ENCODE results near the gene COL4A1. TPM values are rescaled to one million over a fixed set of nuclear protein-coding genes. Genes with fewer than 3 reads are reported as not detected.
A peak's percentile ranks its signal among the peaks of the same experiment; 100 is the strongest.

The COL4A1 gene
- total RNA-seq, 1 donor from 2014 or later = 5,210 TPM

DNA sequence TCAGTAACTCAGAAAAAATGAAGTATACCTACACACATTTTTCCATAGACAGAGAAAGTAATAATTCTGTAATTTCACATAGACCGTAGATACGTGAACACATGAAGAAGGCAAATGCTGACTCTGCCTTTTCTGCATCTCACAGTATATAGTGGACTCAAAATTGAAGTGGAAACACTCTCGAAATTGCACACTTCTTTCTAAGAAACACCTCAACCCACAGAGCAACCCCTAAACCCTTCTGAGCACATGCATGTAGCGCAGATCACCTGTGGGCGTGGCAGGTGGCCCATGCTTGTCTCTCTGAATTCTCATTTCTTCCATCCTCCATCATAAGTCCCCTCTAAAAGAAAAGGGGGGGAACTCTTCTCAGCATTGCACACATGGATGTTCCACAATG is 34.7 kb downstream of the COL4A1 start:
- no peak for DNase-seq (ENCODE audit: low spot score)
- Mint-ChIP-seq H3K4me1 (ENCODE audit: low read depth) (peaks cover 87% of the 10 kb centered on the region), H3K27me3 (ENCODE audit: low read depth) (no peaks in the 10 kb centered on the region), H3K9me3 (ENCODE audit: low read depth) (no peaks in the 10 kb centered on the region), H3K4me3 (ENCODE audit: unreplicated experiment) (no peak overlapping the region), H3K36me3 (ENCODE audit: low read depth) (peaks cover 24% of the 10 kb centered on the region), H3K27ac (ENCODE audit: unreplicated experiment) (peak overlapping the region; percentile 22)
- TF ChIP-seq, protein P1, sequence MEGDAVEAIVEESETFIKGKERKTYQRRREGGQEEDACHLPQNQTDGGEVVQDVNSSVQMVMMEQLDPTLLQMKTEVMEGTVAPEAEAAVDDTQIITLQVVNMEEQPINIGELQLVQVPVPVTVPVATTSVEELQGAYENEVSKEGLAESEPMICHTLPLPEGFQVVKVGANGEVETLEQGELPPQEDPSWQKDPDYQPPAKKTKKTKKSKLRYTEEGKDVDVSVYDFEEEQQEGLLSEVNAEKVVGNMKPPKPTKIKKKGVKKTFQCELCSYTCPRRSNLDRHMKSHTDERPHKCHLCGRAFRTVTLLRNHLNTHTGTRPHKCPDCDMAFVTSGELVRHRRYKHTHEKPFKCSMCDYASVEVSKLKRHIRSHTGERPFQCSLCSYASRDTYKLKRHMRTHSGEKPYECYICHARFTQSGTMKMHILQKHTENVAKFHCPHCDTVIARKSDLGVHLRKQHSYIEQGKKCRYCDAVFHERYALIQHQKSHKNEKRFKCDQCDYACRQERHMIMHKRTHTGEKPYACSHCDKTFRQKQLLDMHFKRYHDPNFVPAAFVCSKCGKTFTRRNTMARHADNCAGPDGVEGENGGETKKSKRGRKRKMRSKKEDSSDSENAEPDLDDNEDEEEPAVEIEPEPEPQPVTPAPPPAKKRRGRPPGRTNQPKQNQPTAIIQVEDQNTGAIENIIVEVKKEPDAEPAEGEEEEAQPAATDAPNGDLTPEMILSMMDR (IDR thresholded peaks at IDR 0.05) = no peak

DNA sequence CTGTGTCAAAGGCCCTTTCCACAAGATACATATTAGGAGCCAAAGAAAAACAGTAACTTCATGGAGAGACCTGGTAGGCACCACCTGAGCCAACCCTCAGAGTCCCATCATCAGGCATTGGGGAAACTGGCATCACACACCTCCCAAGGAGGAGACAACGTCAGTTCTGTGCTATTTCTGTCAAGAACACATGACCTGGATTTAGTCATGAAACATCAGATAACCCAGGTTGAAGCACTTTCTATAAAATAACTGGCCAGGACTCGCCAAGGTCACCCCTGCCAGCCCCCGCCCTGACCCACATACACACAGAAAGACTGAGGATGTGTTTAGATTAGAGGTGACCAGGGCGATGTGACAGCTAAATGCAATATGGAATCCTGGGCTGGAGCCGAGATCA is 35.6 kb downstream of the COL4A1 start:
- TF ChIP-seq, protein P1 (IDR thresholded peaks at IDR 0.05) = no peak
- Mint-ChIP-seq H3K27me3 (ENCODE audit: low read depth) (no peaks in the 10 kb centered on the region), H3K4me1 (ENCODE audit: low read depth) (peaks cover 88% of the 10 kb centered on the region), H3K36me3 (ENCODE audit: low read depth) (peaks cover 24% of the 10 kb centered on the region), H3K27ac (ENCODE audit: unreplicated experiment) (peak overlapping the region; percentile 53), H3K4me3 (ENCODE audit: unreplicated experiment) (no peak overlapping the region), H3K9me3 (ENCODE audit: low read depth) (no peaks in the 10 kb centered on the region)
- DNase-seq (ENCODE audit: low spot score) = no peak

DNA sequence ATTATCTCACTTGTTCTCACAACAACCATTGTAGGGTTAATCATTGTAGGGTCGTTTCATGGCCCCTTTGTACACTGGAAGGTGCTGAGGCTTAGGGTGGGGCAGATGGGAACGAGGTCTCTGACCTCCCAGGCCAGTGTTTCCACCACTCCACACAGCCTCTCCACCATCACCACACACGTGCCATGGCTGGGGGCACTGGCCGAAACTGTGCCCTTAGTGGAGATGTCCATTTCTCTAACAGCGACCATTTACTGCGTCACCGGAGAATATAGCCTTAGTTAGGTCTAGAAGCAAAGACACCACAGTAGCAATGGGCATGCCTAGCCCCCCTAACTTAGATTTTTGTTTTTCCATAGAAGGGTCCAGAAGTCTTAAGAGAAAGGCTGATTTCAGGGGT is 36.5 kb downstream of the COL4A1 start:
- TF ChIP-seq, protein P1 (IDR thresholded peaks at IDR 0.05) = no peak
- Mint-ChIP-seq H3K4me3 (ENCODE audit: unreplicated experiment) (no peak overlapping the region), H3K27me3 (ENCODE audit: low read depth) (no peaks in the 10 kb centered on the region), H3K9me3 (ENCODE audit: low read depth) (no peaks in the 10 kb centered on the region), H3K27ac (ENCODE audit: unreplicated experiment) (peak overlapping the region; percentile 53), H3K36me3 (ENCODE audit: low read depth) (peaks cover 18% of the 10 kb centered on the region), H3K4me1 (ENCODE audit: low read depth) (peaks cover 88% of the 10 kb centered on the region)
- DNase-seq (ENCODE audit: low spot score) = no peak

DNA sequence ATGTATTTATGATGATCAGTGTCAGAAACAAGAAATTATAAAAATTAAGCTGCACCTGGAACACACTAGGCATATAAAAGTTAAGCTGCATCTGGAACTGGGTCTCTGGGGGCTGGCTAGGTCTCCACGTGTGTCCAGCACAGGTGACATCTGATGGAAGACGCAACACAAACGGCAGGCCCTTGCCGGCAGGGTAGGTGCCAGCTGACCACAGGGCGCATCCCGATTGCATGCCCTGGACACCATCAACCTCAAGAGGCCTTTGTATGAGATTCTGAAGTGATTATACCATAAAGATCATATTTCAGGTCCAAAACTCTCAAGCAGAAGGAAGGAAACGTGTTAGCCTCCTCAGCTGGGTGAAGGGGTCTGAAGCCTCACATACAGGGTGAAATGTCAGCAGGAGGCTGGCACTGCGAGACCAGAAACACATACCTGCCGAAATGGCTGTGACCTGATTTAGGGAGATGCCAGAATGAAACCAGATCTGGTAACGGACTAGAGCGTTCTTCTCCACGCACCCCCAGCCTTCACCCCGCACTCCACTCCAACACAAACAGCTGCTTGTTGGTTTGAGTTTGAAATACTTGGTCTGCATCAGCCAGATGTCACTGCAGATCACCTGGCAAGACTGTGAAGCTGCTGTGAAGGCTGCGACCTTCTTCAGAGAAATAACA is 37.3 kb downstream of the COL4A1 start:
- Mint-ChIP-seq H3K27me3 (ENCODE audit: low read depth) (no peaks in the 10 kb centered on the region), H3K4me1 (ENCODE audit: low read depth) (peaks cover 89% of the 10 kb centered on the region), H3K4me3 (ENCODE audit: unreplicated experiment) (no peak overlapping the region), H3K27ac (ENCODE audit: unreplicated experiment) (peak overlapping the region; percentile 59), H3K36me3 (ENCODE audit: low read depth) (peaks cover 20% of the 10 kb centered on the region), H3K9me3 (ENCODE audit: low read depth) (no peaks in the 10 kb centered on the region)
- TF ChIP-seq, protein P1 (IDR thresholded peaks at IDR 0.05) = no peak
- no peak for DNase-seq (ENCODE audit: low spot score)

DNA sequence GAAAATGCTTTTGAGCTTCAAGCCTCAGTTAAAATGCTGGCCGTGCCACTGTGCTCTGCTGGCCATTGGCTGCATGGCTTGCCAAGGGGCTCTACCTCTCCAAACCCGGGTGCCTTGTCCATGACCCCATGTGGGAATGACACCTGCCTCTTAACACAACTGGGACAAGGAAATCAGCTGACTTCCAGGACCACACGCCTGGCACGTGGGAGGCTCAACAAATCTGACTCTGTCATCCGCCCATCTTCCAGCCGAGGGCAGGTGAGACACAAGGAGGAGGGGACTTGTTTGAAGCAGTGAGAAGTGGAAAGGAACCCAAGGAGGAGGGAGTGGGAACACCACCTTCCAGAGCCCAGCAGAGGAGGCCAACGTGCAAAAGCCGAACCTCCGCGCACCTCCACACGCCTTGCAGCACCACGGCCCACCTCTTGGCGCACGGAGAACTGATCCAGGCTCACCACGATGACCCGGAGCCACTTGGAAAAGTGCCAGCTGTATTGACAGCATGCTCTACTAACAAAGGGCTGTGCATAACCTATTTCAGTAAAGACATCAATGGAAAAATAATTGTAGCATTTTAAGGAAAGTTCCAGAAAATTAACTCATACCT is 38.3 kb downstream of the COL4A1 start:
- Mint-ChIP-seq H3K36me3 (ENCODE audit: low read depth) (peaks cover 20% of the 10 kb centered on the region), H3K27me3 (ENCODE audit: low read depth) (no peaks in the 10 kb centered on the region), H3K4me1 (ENCODE audit: low read depth) (peaks cover 90% of the 10 kb centered on the region), H3K9me3 (ENCODE audit: low read depth) (no peaks in the 10 kb centered on the region), H3K27ac (ENCODE audit: unreplicated experiment) (peak overlapping the region; percentile 75), H3K4me3 (ENCODE audit: unreplicated experiment) (no peak overlapping the region)
- TF ChIP-seq, protein P1 (IDR thresholded peaks at IDR 0.05) = no peak
- DNase-seq (ENCODE audit: low spot score) = no peak

Measured in chondrocyte (in vitro differentiated cells).